GM21526 (cell line): ENCODE results near the gene NYAP2.

Source experiments
- ATAC-seq: cut with Tn5 transposase; IDR thresholded peaks from one replicate; pipeline ENCODE4 v1.9.1; 2021; ENCODE audit warnings: moderate library complexity; ENCODE audit not compliant: unreplicated experiment, low FRiP score

The NYAP2 gene

DNA sequence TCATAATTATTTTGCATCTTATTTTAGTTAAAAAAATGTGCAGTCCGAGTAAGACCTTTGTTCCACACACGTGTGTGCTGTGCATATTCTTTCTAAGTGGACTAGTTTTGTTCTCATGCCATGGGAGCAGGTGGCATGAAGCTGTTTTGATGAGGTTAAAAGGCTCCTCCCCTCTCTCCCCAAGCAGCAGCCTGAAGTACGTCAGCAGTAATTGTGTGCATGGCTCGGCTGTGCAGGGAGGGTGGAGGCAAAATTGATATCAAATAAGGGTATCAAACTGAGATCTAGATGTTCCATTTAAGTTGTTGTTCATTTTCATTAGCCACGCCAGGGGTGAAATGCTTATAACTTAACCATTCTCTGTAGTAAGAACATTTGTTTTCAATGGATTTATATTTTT lies at the start of gene NYAP2:
NYAP2 (plus strand) TSS at position 207 of the 400 bp plus-strand sequence. CDS start 9,171 bp downstream, outside the sequence.
- no peak for ATAC-seq

GRCh38 chr2:225353579-225354085 lies 45.9 kb upstream of the NYAP2 start:
- no peak for ATAC-seq

GRCh38 chr2:225354281-225354774 lies 45.2 kb upstream of the NYAP2 start:
- no peak for ATAC-seq

- no peak for ATAC-seq
These were observed 43.7 kb upstream of the NYAP2 start for GRCh38 chr2:225355788-225356187.

GRCh38 chr2:225366731-225367130 lies 32.8 kb upstream of the NYAP2 start:
- no peak for ATAC-seq

DNA sequence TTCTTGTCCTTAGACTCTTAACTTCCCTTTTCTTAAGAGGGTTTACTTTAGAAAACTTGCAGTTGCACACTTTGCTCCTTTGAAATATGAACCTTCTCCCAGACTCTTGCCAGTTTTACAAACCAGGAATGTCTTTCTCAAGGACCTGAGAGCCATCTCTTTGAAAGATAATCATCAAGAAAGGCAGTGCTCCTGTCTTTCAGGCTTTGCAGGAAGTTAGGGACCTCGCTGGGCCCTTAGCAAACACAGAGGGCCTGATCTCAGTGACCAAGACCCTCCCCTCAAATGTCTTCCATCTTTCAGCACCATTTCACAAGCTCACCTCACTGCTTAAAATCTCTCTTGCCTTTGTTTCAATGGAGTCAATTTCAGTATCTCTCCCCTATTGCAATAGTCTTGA lies 32.0 kb upstream of the NYAP2 start:
- ATAC-seq, result no peak

- no peak for ATAC-seq
These were observed 20.5 kb upstream of the NYAP2 start for GRCh38 chr2:225378984-225379383.

- no peak for ATAC-seq
These were observed 19.7 kb upstream of the NYAP2 start for GRCh38 chr2:225379856-225380255.

GRCh38 chr2:225381609-225382008 lies 17.9 kb upstream of the NYAP2 start:
- no peak for ATAC-seq

DNA sequence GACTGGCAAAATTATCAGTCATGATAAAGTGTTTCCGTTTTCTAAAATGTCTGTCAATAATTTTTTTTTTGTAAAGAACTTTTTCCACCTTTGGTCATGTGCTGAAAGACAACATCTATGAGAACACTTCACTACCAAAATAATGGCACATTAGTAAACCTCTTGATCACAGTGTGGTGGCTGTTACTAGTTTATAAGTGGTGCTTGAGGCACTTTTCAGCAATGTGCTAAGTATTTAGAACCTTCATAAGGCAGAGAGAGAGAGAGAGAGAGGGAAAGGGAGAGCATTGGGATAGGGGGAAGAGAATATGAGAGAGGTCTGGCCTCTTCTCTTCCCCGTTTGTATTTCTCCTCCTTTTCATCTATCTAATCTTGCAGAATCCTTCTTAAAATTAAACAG lies 1.1 kb upstream of the NYAP2 start:
- ATAC-seq, result no peak

GRCh38 chr2:225400060-225400511 lies 576 bp downstream of the NYAP2 start:
- ATAC-seq, result no peak

DNA sequence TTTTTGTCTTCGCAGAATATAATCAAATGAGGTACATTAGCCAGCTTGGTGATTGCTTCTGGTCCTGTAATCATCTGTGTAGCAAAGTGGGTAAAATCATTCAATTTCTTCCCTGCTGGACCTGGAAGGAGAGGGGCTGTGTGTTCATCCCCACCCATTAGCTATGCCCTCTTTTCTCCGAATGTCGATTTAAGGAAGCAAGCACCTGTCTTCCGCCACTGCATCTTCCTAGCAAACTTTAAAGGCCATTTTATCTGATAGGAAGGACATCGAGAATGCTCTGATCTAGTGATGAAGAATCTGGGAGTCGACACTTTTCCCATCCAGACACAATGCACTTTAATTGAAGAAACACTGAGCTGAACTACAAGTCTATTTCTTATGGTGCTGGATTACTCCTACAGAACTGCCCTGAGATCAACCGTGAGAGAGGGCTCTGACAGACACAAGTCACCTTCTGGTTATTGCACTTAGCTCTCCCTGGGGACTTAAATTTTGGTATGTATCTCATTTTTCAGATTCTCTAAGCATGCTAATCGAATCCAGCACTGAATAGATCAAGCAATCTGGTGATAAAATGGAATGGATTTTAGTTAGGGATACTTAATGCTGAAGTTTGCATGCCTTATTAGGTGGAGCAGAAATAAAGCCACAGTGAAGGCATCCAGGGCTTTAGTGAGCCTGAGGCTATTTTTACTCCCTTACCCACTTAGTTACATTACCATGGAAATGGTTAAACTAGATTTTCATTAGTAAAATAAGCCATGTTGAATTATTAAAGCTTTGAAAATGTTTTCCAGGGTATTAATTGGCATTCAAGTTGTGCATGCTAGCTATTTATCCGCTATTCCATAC lies 1.3 kb downstream of the NYAP2 start:
- no peak for ATAC-seq

DNA sequence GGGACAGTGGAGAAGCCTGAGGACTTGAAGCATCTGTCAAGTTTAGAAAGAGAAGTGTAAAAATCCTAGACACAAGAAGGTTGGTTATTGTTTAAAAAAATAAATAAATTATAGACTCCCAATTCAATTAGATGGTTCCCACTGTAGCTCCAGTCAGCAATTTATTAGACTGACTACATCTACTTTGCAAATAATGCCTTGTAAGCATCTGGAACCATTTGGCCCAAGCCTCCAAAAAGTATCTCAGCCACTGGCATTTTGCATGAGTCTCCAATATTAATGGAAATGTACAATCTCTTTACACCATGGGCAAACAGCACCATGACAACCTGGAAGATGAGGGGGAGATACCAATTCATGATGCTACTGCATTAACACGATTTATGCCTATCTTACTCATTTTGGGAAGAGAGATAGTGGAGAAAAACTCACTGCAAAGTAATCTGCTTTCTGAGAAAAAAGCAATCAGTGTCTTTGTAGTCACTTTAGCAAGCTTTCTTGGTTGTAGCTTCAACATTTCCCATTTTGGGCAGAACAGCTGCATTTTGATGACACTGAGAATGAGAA lies 2.8 kb downstream of the NYAP2 start:
- no peak for ATAC-seq

DNA sequence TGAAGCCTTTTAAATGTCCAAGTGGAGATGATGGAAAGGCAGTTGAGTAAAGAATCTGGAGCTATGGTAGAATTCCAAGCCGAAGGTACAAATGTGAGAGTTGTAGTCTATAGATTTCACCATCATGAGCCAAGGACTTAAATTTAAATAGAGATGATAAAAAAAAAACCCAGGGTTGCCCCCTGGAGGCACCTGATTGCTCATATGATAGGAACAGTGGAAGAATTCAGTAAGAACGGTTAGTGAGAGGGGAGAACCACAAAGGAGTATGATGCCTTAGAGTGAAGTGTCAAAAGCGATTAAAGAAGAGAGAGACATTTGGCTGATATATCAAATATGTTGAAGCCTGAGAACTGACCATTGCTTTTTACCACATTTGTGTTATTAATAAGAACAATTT lies 11.9 kb downstream of the NYAP2 start:
- no peak for ATAC-seq

GRCh38 chr2:225413786-225414185 lies 14.3 kb downstream of the NYAP2 start:
- no peak for ATAC-seq

- ATAC-seq, result no peak
These were observed 15.4 kb downstream of the NYAP2 start for GRCh38 chr2:225414902-225415301.

GRCh38 chr2:225415341-225415740 lies 15.8 kb downstream of the NYAP2 start:
- ATAC-seq, result no peak

GRCh38 chr2:225415792-225416191 lies 16.3 kb downstream of the NYAP2 start:
- ATAC-seq, result no peak

DNA sequence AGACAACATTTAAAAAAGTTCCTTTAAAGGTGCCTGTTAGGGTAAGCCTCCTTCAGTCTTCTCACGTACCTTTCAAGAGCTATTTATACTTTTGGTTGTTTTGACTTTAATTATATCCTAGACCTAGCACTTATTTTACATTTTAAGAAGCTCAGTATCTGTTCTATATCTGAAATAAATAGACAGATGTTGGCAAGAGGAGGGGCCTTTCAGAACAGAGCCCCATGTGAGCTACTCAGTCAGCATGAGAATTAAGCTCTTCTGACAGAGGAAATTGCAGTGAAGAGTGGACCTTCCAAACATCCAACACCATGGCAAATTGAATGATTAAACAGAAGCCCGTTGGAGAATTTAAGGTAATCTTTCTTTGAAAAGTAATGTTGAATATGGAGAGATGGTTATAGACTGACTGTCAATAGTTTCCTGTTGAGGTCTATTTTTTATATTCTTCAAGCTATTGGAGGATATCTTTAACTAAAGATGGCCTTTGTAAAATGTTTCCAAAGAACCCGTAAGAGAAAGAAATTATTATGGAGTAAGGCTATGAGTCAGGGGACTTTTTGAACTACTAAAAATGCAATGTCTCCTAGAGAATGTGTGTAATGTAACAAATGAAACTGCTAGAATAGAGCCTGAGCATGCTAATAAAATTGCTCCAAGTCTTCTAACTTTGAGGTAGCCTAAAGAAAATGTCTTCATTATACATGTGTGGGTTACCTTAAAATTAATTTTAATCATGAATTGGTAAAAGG lies 17.3 kb downstream of the NYAP2 start:
- ATAC-seq, result no peak

GRCh38 chr2:225419033-225419432 lies 19.5 kb downstream of the NYAP2 start:
- no peak for ATAC-seq

GRCh38 chr2:225422145-225422544 lies 22.6 kb downstream of the NYAP2 start:
- ATAC-seq, result no peak
